H9 (cell line): ENCODE results near the gene DDX20. TPM values are rescaled to one million over a fixed set of nuclear protein-coding genes. Genes with fewer than 3 reads are reported as not detected.

Experiments used
- DNase-seq: peaks from one replicate; pipeline ENCODE4 v3.0.0-alpha.2; 2017
- H2AFZ ChIP-seq: one replicate; pipeline ENCODE4 v1.6.1; 2013; ENCODE audit warnings: mild to moderate bottlenecking, low read length, control low read depth, moderate library complexity
- H2AK5ac ChIP-seq: 2 replicates; pipeline ENCODE4 v1.6.1; 2013; ENCODE audit warnings: low read length, control low read depth, mixed read lengths; ENCODE audit not compliant: insufficient read length
- H2BK120ac ChIP-seq: one replicate; pipeline ENCODE4 v1.6.1; 2013; ENCODE audit warnings: low read depth, mild to moderate bottlenecking, low read length, control low read depth, inconsistent platforms; ENCODE audit not compliant: poor library complexity, severe bottlenecking
- H2BK12ac ChIP-seq: 2 replicates; pipeline ENCODE4 v1.6.1; 2013; ENCODE audit warnings: low read length, control low read depth, mixed read lengths, low read depth; ENCODE audit not compliant: insufficient read length
- H2BK15ac ChIP-seq: 2 replicates; pipeline ENCODE4 v1.6.1; 2013; ENCODE audit warnings: low read depth, low read length, control low read depth
- H2BK20ac ChIP-seq: one replicate; pipeline ENCODE4 v1.6.1; 2013; ENCODE audit warnings: low read depth, mild to moderate bottlenecking, low read length, control low read depth, inconsistent platforms; ENCODE audit not compliant: poor library complexity, severe bottlenecking
- H2BK5ac ChIP-seq: 2 replicates; pipeline ENCODE4 v1.6.1; 2013; ENCODE audit warnings: low read length, control low read depth, mixed read lengths; ENCODE audit not compliant: insufficient read length
- H3K14ac ChIP-seq: 2 replicates; pipeline ENCODE4 v1.6.1; 2013; ENCODE audit warnings: low read length, control low read depth; ENCODE audit not compliant: insufficient read depth
- H3K18ac ChIP-seq: 2 replicates; pipeline ENCODE4 v1.6.1; 2013; ENCODE audit warnings: low read depth, mild to moderate bottlenecking, mixed read lengths, low read length, control low read depth; ENCODE audit not compliant: insufficient read length
- H3K23ac ChIP-seq: 2 replicates; pipeline ENCODE4 v1.6.1; 2013; ENCODE audit warnings: low read length, control low read depth, mixed read lengths, low read depth; ENCODE audit not compliant: insufficient read length
- H3K23me2 ChIP-seq: 2 replicates; pipeline ENCODE4 v1.6.1; 2013; ENCODE audit warnings: low read depth, mild to moderate bottlenecking, mixed read lengths, low read length, control low read depth; ENCODE audit not compliant: insufficient read length, poor library complexity, severe bottlenecking
- H3K27ac ChIP-seq: 2 replicates; pipeline ENCODE4 v1.5.1; 2013; ENCODE audit warnings: low read length, control low read depth, mixed read lengths, low read depth; ENCODE audit not compliant: insufficient read length
- H3K27me3 ChIP-seq: 2 replicates; pipeline ENCODE4 v1.6.1; 2013; ENCODE audit warnings: low read length, control low read depth, inconsistent platforms; ENCODE audit not compliant: insufficient read depth
- H3K4ac ChIP-seq: 2 replicates; pipeline ENCODE4 v1.6.1; 2013; ENCODE audit warnings: low read depth, mild to moderate bottlenecking, control low read depth, inconsistent platforms, low read length, moderate library complexity
- H3K4me1 ChIP-seq: 2 replicates; pipeline ENCODE4 v1.6.1; 2013; ENCODE audit warnings: low read length, control low read depth, inconsistent platforms; ENCODE audit not compliant: insufficient read depth
- H3K4me2 ChIP-seq: 2 replicates; pipeline ENCODE4 v1.6.1; 2013; ENCODE audit warnings: low read length, control low read depth, mixed read lengths; ENCODE audit not compliant: insufficient read length, insufficient read depth
- H3K56ac ChIP-seq: 2 replicates; pipeline ENCODE4 v1.6.1; 2013; ENCODE audit warnings: low read depth, mild to moderate bottlenecking, mixed read lengths, low read length, control low read depth; ENCODE audit not compliant: insufficient read length
- H3K79me1 ChIP-seq: 2 replicates; pipeline ENCODE4 v1.6.1; 2013; ENCODE audit warnings: low read depth, mild to moderate bottlenecking, moderate library complexity, low read length, control low read depth, inconsistent platforms; ENCODE audit not compliant: insufficient read depth, poor library complexity, severe bottlenecking
- H3K79me2 ChIP-seq: 2 replicates; pipeline ENCODE4 v1.6.1; 2013; ENCODE audit warnings: low read length, control low read depth, inconsistent platforms; ENCODE audit not compliant: insufficient read depth
- H3K9ac ChIP-seq: 2 replicates; pipeline ENCODE4 v1.6.1; 2013; ENCODE audit warnings: low read length, control low read depth, mixed read lengths; ENCODE audit not compliant: insufficient read length; ENCODE audit errors: extremely low read depth
- H3K9me3 ChIP-seq: one replicate; pipeline ENCODE4 v1.6.1; 2013; ENCODE audit warnings: low read depth, low read length, inconsistent platforms; ENCODE audit not compliant: control insufficient read depth
- H3T11ph ChIP-seq: one replicate; pipeline ENCODE4 v1.6.1; 2013; ENCODE audit warnings: mild to moderate bottlenecking, low read length, control low read depth, inconsistent platforms
- H4K20me1 ChIP-seq: one replicate; pipeline ENCODE4 v1.6.1; 2013; ENCODE audit not compliant: control insufficient read depth, insufficient read length, insufficient read depth
- H4K5ac ChIP-seq: 2 replicates; pipeline ENCODE4 v1.6.1; 2013; ENCODE audit warnings: low read depth, mild to moderate bottlenecking, mixed read lengths, low read length, control low read depth; ENCODE audit not compliant: insufficient read length
- H4K8ac ChIP-seq: replicated peaks from 2 replicates; pipeline ENCODE4 v1.6.1; 2013; ENCODE audit warnings: low read length, control low read depth, mixed read lengths, low read depth; ENCODE audit not compliant: insufficient read length
- H4K91ac ChIP-seq: 2 replicates; pipeline ENCODE4 v1.6.1; 2013; ENCODE audit warnings: low read depth, mild to moderate bottlenecking, moderate library complexity, mixed read lengths, low read length, control low read depth; ENCODE audit not compliant: insufficient read length
- H3K27ac Mint-ChIP-seq, 3 experiments: 2 replicates in 2 of 3; 3 replicates in 1 of 3; pipeline ENCODE4 v1.8.0; 2020 to 2021; ENCODE audit warnings: mixed read lengths in 3 of 3, mild to moderate bottlenecking in 1 of 3, moderate library complexity in 1 of 3
- H3K27me3 Mint-ChIP-seq: 2 replicates; pipeline ENCODE4 v1.8.0; 2021; ENCODE audit warnings: low read depth, mild to moderate bottlenecking, moderate library complexity, mixed read lengths
- H3K36me3 Mint-ChIP-seq, 3 experiments: 2 replicates in 2 of 3; 3 replicates in 1 of 3; pipeline ENCODE4 v1.8.0; 2020 to 2021; ENCODE audit warnings: low read depth in 3 of 3, mixed read lengths in 3 of 3; ENCODE audit not compliant: insufficient read depth in 1 of 3
- H3K4me1 Mint-ChIP-seq, 2 experiments: 2 replicates each; pipeline ENCODE4 v1.8.0; 2020; ENCODE audit warnings: mixed read lengths in 2 of 2
- H3K4me3 Mint-ChIP-seq, 2 experiments: 2 replicates in 1 of 2; 3 replicates in 1 of 2; pipeline ENCODE4 v1.8.0; 2020 to 2021; ENCODE audit warnings: mild to moderate bottlenecking in 2 of 2, mixed read lengths in 2 of 2, moderate library complexity in 1 of 2
- H3K9me3 Mint-ChIP-seq, 2 experiments: 2 replicates in 1 of 2; 3 replicates in 1 of 2; pipeline ENCODE4 v1.8.0; 2020; ENCODE audit warnings: mild to moderate bottlenecking in 2 of 2, mixed read lengths in 2 of 2, moderate library complexity in 1 of 2
- CTCF ChIP-seq: fragments of 200-600 bp; sonication (generic); conservative IDR thresholded peaks from 3 replicates; pipeline ENCODE4 v1.8.0; 2021; ENCODE audit warnings: antibody characterized with exemption, mild to moderate bottlenecking
- WGBS: extraction: QIAGEN DNeasy Blood & Tissue Kit; methylation state at CpG from one replicate; pipeline ENCODE4 v1.1.7; 2013; ENCODE audit warnings: missing lambda C conversion rate, low lambda C conversion rate, mixed read lengths; ENCODE audit not compliant: insufficient read length; ENCODE audit errors: extremely low coverage; 5-methylcytosine and 5-hydroxymethylcytosine counted together
- total RNA-seq: library from RNA; stranded (reverse); gene quantifications from 2 replicates; pipeline ENCODE4 v1.2.1, GENCODE V29; 2021

The DDX20 gene
- total RNA-seq, 1 experiment from 2014 or later: 38.3 TPM

GRCh38 chr1:111709986-111710385, 45.7 kb upstream of the DDX20 start:
- DNase-seq: no peak

More at GRCh38 chr1:111709986-111710385, 45.7 kb upstream of the DDX20 start:
- Histone ChIP-seq H2BK5ac (no peak overlapping the region), H2BK12ac (no peak overlapping the region), H3K79me1 (no peaks in the 10 kb centered on the region), H4K20me1 (no peaks in the 10 kb centered on the region), H3K27ac (no peak overlapping the region), H3K56ac (no peak overlapping the region), H3K79me2 (no peaks in the 10 kb centered on the region), H4K5ac (no peak overlapping the region), H2AK5ac (no peak overlapping the region), H4K91ac (no peak overlapping the region), H3K4me2 (no peak overlapping the region), H2AFZ (no peak overlapping the region), H4K8ac (no peak overlapping the region), H3K9me3 (no peaks in the 10 kb centered on the region), H3K23me2 (no peaks in the 10 kb centered on the region), H3K4ac (no peak overlapping the region), H3T11ph (no peak overlapping the region), H2BK20ac (no peak overlapping the region), H3K27me3 (no peaks in the 10 kb centered on the region), H2BK15ac (no peak overlapping the region), H3K18ac (no peak overlapping the region), H3K23ac (no peak overlapping the region), H3K4me1 (no peaks in the 10 kb centered on the region), H3K9ac (no peak overlapping the region), H2BK120ac (no peak overlapping the region), H3K14ac (no peak overlapping the region)
- peaks cover 4 to 23% (median 19%) of the 10 kb centered on the region in 3 experiments for H3K36me3 Mint-ChIP-seq
- no peak for TF ChIP-seq CTCF
- no peak overlapping the region for H3K27ac Mint-ChIP-seq
- no peaks in the 10 kb centered on the region for H3K9me3 Mint-ChIP-seq
- no peak overlapping the region for H3K4me3 Mint-ChIP-seq
- H3K27me3 Mint-ChIP-seq: no peaks in the 10 kb centered on the region
- H3K4me1 Mint-ChIP-seq: no peaks in the 10 kb centered on the region
- no CpG with 5 or more reads among the region's 1 CpG for WGBS
